Activated CD4-positive, alpha-beta T cell treated with anti-CD3 and anti-CD28 coated beads, Interleukin-2, amount 50 U/mL, for 16 hours (primary cell): ENCODE measurements around the gene SMIM41.

ENCODE experiments used
- DNase-seq: peaks from one replicate; pipeline ENCODE4 v3.0.0-alpha.2; 2020

SMIM41 gene

DNA sequence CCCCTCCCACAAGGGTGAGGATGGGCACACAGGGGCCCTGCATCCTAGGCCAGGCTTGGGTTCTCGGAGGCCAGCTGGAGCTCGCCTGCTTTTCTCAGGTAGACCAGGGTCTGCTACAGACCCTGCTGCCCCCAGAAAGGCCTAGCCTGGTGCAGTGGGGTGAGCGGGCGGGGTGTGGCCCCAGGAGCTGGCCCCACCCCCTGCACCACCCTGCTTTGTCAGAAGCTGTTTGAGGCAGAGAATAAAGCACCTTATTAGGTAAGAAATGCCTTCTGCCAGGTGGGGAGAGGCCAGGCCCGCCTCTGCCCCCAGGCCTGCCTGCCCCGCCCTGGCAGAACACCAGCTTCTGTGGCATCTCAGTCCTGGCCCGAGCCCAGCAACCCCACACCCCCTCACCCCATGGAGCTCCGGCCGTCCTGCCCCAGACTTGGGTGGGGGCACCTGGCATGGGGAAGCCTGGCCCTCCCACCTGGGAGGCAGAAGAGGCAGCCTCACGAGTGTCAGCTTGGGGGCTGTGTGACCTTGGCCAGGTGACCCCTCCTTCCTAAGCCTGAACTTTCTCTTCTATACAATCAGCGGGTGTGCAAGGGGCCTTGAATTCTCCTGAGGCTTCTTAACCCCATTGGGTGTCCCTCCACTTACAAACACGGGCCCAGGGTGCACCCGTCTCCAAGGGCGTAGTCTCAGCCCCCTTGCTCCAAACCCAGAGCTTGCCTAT lies 69.1 kb downstream of the SMIM41 start:
- no peak for DNase-seq

DNA sequence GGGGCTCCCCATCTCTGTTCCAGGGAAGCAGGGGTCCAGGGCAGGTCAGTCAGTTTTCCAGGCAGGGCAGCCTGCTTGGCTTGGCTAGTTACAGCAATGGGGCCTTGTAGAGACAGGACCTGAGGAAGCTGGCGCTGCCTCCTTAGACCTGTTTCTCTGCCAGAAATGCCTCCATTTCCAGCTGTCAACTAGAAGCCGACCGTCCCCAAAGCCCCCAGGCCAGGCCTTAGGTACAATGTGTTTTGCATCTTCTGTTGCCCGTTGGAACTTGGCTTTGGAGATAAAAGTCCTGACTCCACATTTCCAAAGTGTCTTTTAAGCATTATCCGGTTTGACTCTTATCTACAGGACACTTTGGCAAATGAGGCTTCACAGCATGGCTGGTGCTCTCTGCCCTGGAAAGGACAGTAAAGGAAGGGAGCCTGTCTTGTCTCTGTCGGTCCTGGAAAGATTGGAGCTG lies 69.7 kb downstream of the SMIM41 start:
- no peak for DNase-seq

DNA sequence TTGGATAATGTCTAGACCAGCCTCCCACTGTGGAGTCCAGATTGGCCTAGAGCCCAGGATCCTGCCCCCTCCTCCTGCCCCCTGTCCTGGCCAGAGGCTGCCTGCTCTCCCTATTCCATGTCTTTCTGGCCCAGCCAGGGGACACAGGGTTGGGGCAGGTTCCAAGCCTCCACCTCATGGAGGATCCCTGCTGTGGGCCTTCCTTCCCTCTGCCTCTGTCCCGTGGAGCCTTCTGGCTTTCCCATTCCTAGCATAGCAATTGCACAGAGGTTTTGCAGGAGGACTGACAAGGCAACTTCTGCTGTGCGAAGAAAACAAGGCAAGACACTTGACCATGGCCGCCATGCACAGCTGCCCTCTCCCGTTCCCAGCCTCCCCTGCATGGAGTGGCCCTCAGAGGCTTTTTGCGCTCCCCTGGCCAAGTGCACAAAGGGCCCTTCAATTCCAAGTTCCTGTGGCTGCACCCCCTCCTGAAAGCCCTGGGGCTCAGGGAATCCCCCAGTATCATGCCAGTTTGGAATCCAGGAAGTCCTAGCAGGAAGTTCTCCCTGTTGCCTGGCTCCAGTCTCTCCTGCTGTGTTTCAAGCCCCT lies 70.2 kb downstream of the SMIM41 start:
- no peak for DNase-seq

DNA sequence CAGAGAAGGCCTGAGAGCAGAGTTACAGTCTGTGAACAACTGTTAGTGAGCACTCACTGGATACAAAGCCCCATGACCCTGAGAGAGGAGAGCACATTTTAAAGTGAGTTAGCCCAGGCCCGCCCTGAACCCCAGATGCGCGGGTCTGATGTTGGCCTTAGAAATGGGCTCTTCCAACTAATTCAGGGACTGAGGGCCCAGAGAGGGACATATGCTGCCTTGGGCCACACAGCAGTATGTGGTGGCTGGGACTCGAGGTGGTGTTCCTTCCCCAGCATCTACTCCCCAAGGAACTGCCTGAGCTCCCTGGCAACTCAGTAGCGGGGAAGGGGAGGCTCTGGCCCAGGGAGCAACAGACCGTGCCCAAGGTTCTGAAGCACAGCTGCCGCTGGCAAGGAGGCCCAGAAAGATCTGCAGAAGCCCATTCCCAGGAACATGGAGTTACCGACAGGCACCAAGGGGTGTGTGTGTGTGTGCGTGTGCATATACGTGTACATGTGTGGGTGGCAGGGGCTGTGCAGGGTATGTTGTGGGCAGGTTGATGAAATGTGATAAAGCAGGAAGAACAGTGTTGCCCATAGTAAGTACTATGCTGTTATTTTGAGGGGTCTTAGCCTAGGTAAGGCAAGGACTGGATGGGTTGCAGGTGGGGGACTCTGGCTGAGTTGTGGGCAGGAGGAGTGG lies 71.8 kb downstream of the SMIM41 start:
- no peak for DNase-seq

DNA sequence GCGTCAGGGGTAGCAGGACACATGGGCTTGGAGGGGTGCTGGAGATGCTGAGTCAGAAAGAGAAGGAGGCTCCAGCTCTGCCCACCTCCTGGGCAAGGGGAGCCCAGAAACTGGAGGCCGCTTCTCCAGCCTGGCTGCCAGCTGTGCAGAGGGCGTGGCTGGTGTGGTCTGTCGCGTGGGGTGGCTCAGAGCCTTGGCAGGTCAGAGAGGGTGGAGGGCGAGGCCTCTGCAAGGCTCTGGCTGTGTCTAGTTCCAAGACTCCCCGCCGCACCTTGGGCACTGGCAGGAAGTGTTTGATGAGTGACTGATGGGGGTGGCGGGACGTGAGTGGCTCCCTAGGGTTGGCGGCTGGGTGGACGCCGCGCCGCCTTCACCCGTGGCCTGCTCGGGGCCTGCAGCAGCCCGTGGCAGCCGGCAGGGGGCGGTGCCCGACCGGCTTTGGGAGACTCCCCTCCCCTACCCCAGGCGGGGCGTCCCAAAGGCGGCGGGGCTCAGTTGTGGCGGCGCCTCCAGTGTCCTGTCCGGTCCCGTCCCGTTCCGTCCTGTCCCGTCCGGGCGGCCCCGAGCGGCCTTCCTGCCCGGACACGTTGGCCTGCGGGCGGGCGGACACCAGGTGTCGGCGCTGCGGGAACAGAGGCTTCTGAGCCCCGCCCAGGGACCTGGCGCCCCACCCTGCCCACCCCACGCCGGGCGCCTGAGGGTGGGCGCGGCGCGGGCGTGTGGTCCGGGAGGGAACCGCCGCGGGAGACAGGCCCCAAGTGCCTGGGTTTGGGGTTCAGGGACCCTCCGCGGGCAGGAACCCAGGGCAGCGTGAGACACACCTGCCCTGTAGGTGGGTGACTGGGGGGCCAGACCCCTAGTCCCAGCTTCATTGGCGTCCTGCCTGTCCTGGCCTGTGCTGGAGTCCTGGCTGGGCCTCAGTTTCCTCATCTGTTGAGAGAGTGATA lies 72.6 kb downstream of the SMIM41 start:
- peak; percentile 58 for DNase-seq

DNA sequence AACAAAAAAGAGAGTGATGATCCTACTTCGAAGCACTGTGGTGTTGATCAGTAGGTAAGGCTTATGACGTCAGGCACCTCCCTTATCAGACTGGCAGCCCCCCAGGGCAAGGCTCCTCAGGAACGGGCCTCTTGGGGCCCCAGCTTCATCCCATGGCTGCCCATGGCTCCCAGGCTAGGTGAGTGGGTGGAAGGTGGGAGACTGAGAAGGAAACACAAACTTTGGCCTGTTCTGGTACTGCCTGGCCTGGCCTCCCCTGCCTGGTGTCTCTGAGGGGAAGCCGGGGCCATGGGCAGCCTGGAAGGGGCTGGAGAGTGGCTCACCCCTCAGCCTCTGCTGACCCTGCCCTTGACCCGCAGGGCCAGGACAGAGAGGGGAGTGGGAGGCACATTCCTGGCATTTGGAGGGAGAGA lies 73.4 kb downstream of the SMIM41 start:
- DNase-seq, result no peak

DNA sequence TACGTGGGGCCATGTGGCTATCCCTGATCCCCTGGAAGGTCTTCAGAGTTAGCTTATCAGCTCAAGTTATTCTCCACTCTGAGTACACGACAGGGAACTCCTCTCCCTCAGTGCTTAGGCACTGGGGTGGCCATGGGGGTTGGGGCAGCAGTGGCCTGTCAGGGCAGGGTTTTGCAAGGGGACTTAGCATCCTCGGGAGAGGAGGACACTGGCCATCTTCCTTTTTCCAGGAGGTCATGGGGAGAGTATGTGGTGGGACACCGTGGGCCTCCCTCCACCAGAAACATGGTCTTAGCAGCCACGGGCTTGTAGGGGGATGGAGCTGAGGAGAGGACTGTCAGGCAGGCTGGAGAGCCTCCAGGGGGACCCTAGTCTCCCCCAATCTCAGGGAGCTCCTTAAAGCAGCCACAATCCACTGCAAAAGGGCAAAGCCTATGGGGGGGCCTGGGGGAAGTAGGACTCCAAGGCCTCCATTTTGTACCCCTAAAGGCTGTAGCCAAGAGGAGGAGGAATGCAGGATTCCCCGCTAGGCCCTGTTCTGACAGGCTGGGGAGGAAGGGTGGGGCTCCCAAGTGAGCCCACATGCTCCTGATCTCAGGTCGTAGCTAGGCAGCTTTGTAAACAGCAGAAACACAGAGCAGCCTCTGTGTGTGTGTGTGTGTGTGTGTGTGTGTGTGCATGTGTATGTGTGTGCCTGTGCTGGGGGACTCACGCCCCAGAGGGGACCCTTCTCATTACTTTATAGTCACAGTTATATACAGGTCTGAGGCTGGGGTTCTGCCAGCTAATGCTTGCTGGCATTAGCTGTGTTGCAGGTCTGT lies 75.8 kb downstream of the SMIM41 start:
- DNase-seq, result no peak

DNA sequence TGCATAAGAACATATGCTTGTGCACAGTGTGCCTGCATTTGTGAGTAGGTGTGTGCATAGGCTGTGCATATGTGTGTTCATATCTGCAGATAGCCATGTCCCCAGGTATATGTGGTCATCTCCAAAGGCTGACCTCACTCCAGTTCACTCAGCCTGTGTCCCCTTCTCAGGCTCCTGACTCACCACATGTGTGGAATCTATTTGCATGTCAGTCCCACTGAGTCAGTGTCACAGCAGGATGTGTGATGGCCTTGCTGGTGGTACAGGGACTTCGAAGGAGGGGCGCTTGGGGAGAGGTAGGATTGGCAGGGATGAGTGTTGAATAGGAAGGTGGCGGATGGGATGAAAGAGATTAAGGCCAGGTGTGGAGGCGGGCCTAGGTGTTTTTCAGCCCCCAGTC lies 76.8 kb downstream of the SMIM41 start:
- DNase-seq, result no peak

DNA sequence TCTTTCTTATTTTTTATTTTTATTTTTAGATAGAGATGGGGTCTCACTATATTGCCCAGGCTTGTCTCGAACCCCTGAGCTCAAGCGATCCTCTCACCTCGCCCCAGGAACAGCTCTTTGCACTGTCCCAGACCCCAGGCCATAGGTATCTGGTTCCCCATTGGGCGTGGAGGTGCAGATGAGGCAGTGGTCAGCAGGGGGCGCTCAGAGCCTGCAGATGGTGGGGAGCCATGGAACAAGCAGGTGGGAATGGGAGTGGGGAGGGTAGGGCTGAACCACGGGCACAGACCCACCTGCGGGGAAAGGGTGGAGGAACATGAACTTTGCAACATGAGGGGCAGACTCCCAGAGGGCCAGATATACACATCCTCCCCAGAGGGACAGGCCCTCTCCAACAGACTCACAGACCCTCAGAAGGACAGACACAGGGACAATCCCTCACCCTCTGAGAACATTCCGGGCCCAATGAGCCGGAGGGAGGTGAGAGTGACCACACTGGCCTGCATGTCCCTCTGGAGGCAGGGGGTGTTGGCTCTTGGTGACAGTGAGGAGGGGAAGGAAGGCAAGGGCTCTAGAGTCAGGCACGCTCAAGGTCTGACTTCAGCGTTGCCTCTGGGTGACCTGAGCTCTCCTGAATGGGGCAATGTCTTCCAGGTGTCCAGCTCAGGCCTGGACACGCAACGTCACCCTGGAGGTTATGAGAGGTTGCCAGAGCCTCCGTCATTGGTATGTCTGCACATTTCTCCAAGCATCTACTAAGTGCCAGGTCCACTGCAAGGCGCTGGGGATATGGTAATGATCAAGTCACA lies 77.5 kb downstream of the SMIM41 start:
- peak; percentile 71 for DNase-seq

DNA sequence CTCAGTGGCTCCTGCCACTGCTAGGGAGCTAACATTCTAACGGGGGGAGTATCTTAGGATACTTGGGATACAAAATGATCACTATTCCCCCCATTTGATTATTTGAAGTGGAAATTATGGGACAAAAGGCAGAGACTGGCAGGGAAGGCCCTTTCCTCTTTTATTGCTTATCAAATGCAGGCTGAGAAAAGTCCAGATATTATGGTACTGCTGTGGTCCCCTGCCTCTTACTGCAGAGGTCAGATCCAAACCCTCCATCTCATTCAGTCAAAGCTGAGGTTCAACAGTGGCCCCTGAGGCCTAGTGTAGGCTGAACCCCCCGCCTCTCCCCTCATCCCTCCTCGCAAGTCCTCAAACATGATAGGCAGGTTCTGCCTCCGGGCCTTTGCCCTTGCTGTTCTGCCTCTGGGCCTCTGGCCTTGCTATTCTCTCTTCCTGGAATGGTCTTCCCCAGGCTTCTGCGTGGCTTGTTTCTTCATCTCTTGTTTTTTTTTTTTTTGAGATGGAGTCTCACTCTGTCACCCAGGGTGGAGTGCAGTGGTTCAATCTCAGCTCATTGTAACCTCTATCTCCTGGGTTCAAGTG lies 78.2 kb downstream of the SMIM41 start:
- DNase-seq, result no peak
